A673 (cell line): ENCODE results near the gene EHMT1. TPM values are rescaled to one million over a fixed set of nuclear protein-coding genes. Genes with fewer than 3 reads are reported as not detected.

Source experiments
- BruUV-seq: library from RNA; stranded (reverse); fragments of 400-500 nt; replicated peaks from 2 replicates; lab custom pipeline; 2021; lab: Mats Ljungman, UMichigan
- CTCF ChIA-PET: fragments of 300-600 bp; sonication (Branson Sonifier 250); formaldehyde crosslinking; loops from one replicate; lab custom pipeline; 2022; ENCODE audit warnings: antibody characterized with exemption; lab: Charles Lee
- POLR2A ChIA-PET: fragments of 300-600 bp; sonication (Branson Sonifier 250); formaldehyde crosslinking; loops from one replicate; lab custom pipeline; 2022; ENCODE audit warnings: antibody characterized with exemption; ENCODE audit not compliant: low non-redundant PET; lab: Charles Lee
- DNase-seq: peaks from one replicate; pipeline ENCODE4 v3.0.0-alpha.2; 2015; ENCODE audit warnings: low spot score
- H3K27ac ChIP-seq: fragments of 200-600 bp; sonication (generic); 2 replicates; pipeline ENCODE4 v1.5.1; 2016; ENCODE audit warnings: mixed run types, low read depth, mild to moderate bottlenecking, mixed read lengths, antibody characterized with exemption, low read length; ENCODE audit not compliant: poor library complexity, severe bottlenecking
- H3K27me3 ChIP-seq: fragments of 200-600 bp; sonication (generic); replicated peaks from 2 replicates; pipeline ENCODE4 v1.6.1; 2017; ENCODE audit warnings: mixed run types, low read depth, mild to moderate bottlenecking, mixed read lengths, antibody characterized with exemption, low read length; ENCODE audit not compliant: insufficient read depth, poor library complexity
- H3K36me3 ChIP-seq: fragments of 200-600 bp; sonication (generic); 2 replicates; pipeline ENCODE4 v1.6.1; 2016; ENCODE audit warnings: mixed run types, mild to moderate bottlenecking, mixed read lengths, antibody characterized with exemption, low read length; ENCODE audit not compliant: insufficient read depth, poor library complexity, severe bottlenecking
- H3K4me1 ChIP-seq: fragments of 200-600 bp; sonication (generic); 2 replicates; pipeline ENCODE4 v1.6.1; 2017; ENCODE audit warnings: mixed run types, mild to moderate bottlenecking, mixed read lengths, antibody characterized with exemption, low read length; ENCODE audit not compliant: insufficient read depth, poor library complexity, severe bottlenecking
- H3K4me3 ChIP-seq: fragments of 200-600 bp; sonication (generic); 2 replicates; pipeline ENCODE4 v1.5.1; 2016; ENCODE audit warnings: low read depth, mixed run types, mild to moderate bottlenecking, mixed read lengths, low read length; ENCODE audit not compliant: poor library complexity, severe bottlenecking
- H3K9me3 ChIP-seq: fragments of 200-600 bp; sonication (generic); 2 replicates; pipeline ENCODE4 v1.6.1; 2016; ENCODE audit warnings: mixed run types, low read depth, mild to moderate bottlenecking, mixed read lengths, antibody characterized with exemption, low read length; ENCODE audit not compliant: poor library complexity, severe bottlenecking
- CTCF ChIP-seq: fragments of 300-800, 200-600 bp; sonication (generic); conservative IDR thresholded peaks from 2 replicates; pipeline ENCODE4 v1.5.1; 2017; ENCODE audit warnings: low read depth, mild to moderate bottlenecking, antibody characterized with exemption, low read length, moderate library complexity, mixed read lengths
- EZH2 ChIP-seq: fragments of 200-600 bp; sonication (generic); IDR thresholded peaks from 2 replicates; pipeline ENCODE4 v1.6.1; 2017; ENCODE audit warnings: borderline replicate concordance, low read depth, mild to moderate bottlenecking, mixed read lengths, antibody characterized with exemption, low read length; ENCODE audit not compliant: poor library complexity, severe bottlenecking
- intact Hi-C: fragments of 100-400 bp; cut with micrococcal nuclease; formaldehyde crosslinking; loops from one replicate; pipeline ENCODE4 v1.10.0; 2022; ENCODE audit not compliant: unreplicated experiment
- total RNA-seq: library from RNA; stranded (reverse); gene quantifications from 2 replicates; pipeline ENCODE4 v1.2.3, GENCODE V29; 2021

The EHMT1 gene
- total RNA-seq, 1 experiment from 2014 or later, result 115 TPM

- ChIA-PET POLR2A (no interaction called here), CTCF (interaction anchor here (0.5 kb wide), 1 partner anchor 115 kb away, joined by 7 read pairs; no protein-coding TSS in a partner anchor)
- DNase-seq, result no peak
These were observed 125.9 kb downstream of the EHMT1 start for GRCh38 chr9:137744632-137745183.

GRCh38 chr9:137745541-137745991 lies 126.8 kb downstream of the EHMT1 start:
- POLR2A ChIA-PET, result no interaction called here
- TF ChIP-seq EZH2 (no peak), CTCF (no peak)
- Histone ChIP-seq H3K4me1 (peaks cover 6% of the 10 kb centered on the region), H3K36me3 (peaks cover 29% of the 10 kb centered on the region), H3K9me3 (no peaks in the 10 kb centered on the region), H3K27ac (no peak overlapping the region), H3K4me3 (no peak overlapping the region), H3K27me3 (no peaks in the 10 kb centered on the region)
- intact Hi-C loops, result no loop called here
- CTCF ChIA-PET, result interaction anchor here (0.5 to 0.6 kb wide), 2 partner anchors 114 to 323 kb away, joined by 3 to 7 read pairs; partner anchors contain the start of genes EXD3 and NOXA1
- BruUV-seq, result no TSS peak
- peak; percentile 23 for DNase-seq

More at GRCh38 chr9:137744632-137745183, 125.9 kb downstream of the EHMT1 start:
- intact Hi-C loops, result no loop called here
- Histone ChIP-seq H3K4me1 (peaks cover 6% of the 10 kb centered on the region), H3K36me3 (peaks cover 29% of the 10 kb centered on the region), H3K9me3 (no peaks in the 10 kb centered on the region), H3K27ac (no peak overlapping the region), H3K27me3 (no peaks in the 10 kb centered on the region), H3K4me3 (no peak overlapping the region)
- TF ChIP-seq CTCF, result no peak
- TF ChIP-seq EZH2, result no peak
- no TSS peak for BruUV-seq

GRCh38 chr9:137748311-137748710 lies 129.5 kb downstream of the EHMT1 start:
- DNase-seq, result no peak
- Histone ChIP-seq H3K27me3 (no peaks in the 10 kb centered on the region), H3K4me3 (no peak overlapping the region), H3K27ac (no peak overlapping the region), H3K36me3 (peaks cover 24% of the 10 kb centered on the region), H3K9me3 (no peaks in the 10 kb centered on the region), H3K4me1 (peaks cover 6% of the 10 kb centered on the region)
- ChIA-PET CTCF (no interaction called here), POLR2A (no interaction called here)
- TF ChIP-seq CTCF, result no peak
- no peak for TF ChIP-seq EZH2
- intact Hi-C loops, result no loop called here
- no TSS peak for BruUV-seq
